ENCODE results near the gene FUBP3.
"Not testable (repeated sequence)": the region's sequence is repeated elsewhere in the genome, so short reads cannot be mapped to it uniquely, and the experiment has no call there.

Gene FUBP3

GRCh38 chr9:130556396-130557076, 22.8 kb upstream of the FUBP3 start:
- DNase-seq: no peak

- no peak for DNase-seq
These were observed 22.3 kb upstream of the FUBP3 start for GRCh38 chr9:130557077-130557468.

- no peak for DNase-seq
These were observed 18.3 kb upstream of the FUBP3 start for GRCh38 chr9:130561056-130561455.

- DNase-seq: not testable (repeated sequence)
These were observed 16.9 kb upstream of the FUBP3 start for GRCh38 chr9:130562525-130562924.

GRCh38 chr9:130563797-130564196, 15.6 kb upstream of the FUBP3 start:
- no peak for DNase-seq

GRCh38 chr9:130565792-130566191, 13.6 kb upstream of the FUBP3 start:
- DNase-seq: no peak

- peak; percentile 68 for DNase-seq
These were observed 9.2 kb upstream of the FUBP3 start for GRCh38 chr9:130570208-130570607.

GRCh38 chr9:130575514-130575913, 3.9 kb upstream of the FUBP3 start:
- no peak for DNase-seq

- DNase-seq: no peak
These were observed 3.2 kb upstream of the FUBP3 start for GRCh38 chr9:130576176-130576575.

- no peak for DNase-seq
These were observed 524 bp downstream of the FUBP3 start for GRCh38 chr9:130579738-130580463.

GRCh38 chr9:130581766-130582165, 2.4 kb downstream of the FUBP3 start:
- DNase-seq: no peak

- DNase-seq: no peak
These were observed 3.9 kb downstream of the FUBP3 start for GRCh38 chr9:130583271-130583670.

GRCh38 chr9:130587921-130588320, 8.5 kb downstream of the FUBP3 start:
- DNase-seq: no peak

- no peak for DNase-seq
These were observed 9.0 kb downstream of the FUBP3 start for GRCh38 chr9:130588416-130588815.

GRCh38 chr9:130589754-130590153, 10.4 kb downstream of the FUBP3 start:
- no peak for DNase-seq

- DNase-seq: no peak
These were observed 10.9 kb downstream of the FUBP3 start for GRCh38 chr9:130590305-130590704.

- DNase-seq: no peak
These were observed 13.6 kb downstream of the FUBP3 start for GRCh38 chr9:130593020-130593419.

- no peak for DNase-seq
These were observed 17.9 kb downstream of the FUBP3 start for GRCh38 chr9:130597228-130597627.

- DNase-seq: no peak
These were observed 18.8 kb downstream of the FUBP3 start for GRCh38 chr9:130598188-130598587.

GRCh38 chr9:130599625-130600024, 20.2 kb downstream of the FUBP3 start:
- no peak for DNase-seq

GRCh38 chr9:130601100-130601499, 21.7 kb downstream of the FUBP3 start:
- no peak for DNase-seq

GRCh38 chr9:130604295-130604694, 24.9 kb downstream of the FUBP3 start:
- no peak for DNase-seq

GRCh38 chr9:130606887-130607600, 27.7 kb downstream of the FUBP3 start:
- DNase-seq: no peak
